ENCODE results near the gene PDK2.

PDK2 gene

GRCh38 chr17:50111673-50112655 is 16.8 kb downstream of the PDK2 start:
- Mint-ChIP-seq H3K4me3 (no peak overlapping the region), H3K4me1 (peaks cover 10% of the 10 kb centered on the region), H3K36me3 (ENCODE audit: low read depth) (peaks cover 35% of the 10 kb centered on the region), H3K27ac (peak overlapping the region in 1 of 3 experiments; percentile 60), H3K27me3 (ENCODE audit: low read depth) (peaks cover 10% of the 10 kb centered on the region), H3K9me3 (no peaks in the 10 kb centered on the region)
- TF ChIP-seq CTCF (IDR thresholded peaks at IDR 0.05; ENCODE audit: unreplicated experiment in 3 of 3): no peak

GRCh38 chr17:50112694-50113093 is 17.5 kb downstream of the PDK2 start:
- Mint-ChIP-seq H3K27ac (no peak overlapping the region), H3K4me3 (no peak overlapping the region), H3K36me3 (ENCODE audit: low read depth) (peaks cover 30% of the 10 kb centered on the region), H3K4me1 (peaks cover 11% of the 10 kb centered on the region), H3K9me3 (no peaks in the 10 kb centered on the region), H3K27me3 (ENCODE audit: low read depth) (peaks cover 11% of the 10 kb centered on the region)
- TF ChIP-seq CTCF (IDR thresholded peaks at IDR 0.05; ENCODE audit: unreplicated experiment in 3 of 3): no peak

- H3K27ac Mint-ChIP-seq: no peak overlapping the region
- peaks cover 21% of the 10 kb centered on the region for H3K36me3 Mint-ChIP-seq (ENCODE audit: low read depth)
- H3K9me3 Mint-ChIP-seq: no peaks in the 10 kb centered on the region
- H3K4me3 Mint-ChIP-seq: no peak overlapping the region
- TF ChIP-seq CTCF (IDR thresholded peaks at IDR 0.05; ENCODE audit: unreplicated experiment in 3 of 3): no peak
- H3K4me1 Mint-ChIP-seq: peaks cover 11% of the 10 kb centered on the region
- H3K27me3 Mint-ChIP-seq (ENCODE audit: low read depth): peaks cover 16% of the 10 kb centered on the region
Observed at GRCh38 chr17:50113624-50114320, 18.6 kb downstream of the PDK2 start.

GRCh38 chr17:50114401-50114800 is 19.2 kb downstream of the PDK2 start:
- Mint-ChIP-seq H3K4me3 (no peak overlapping the region), H3K27me3 (ENCODE audit: low read depth) (peaks cover 19% of the 10 kb centered on the region), H3K9me3 (no peaks in the 10 kb centered on the region), H3K36me3 (ENCODE audit: low read depth) (peaks cover 22% of the 10 kb centered on the region), H3K4me1 (peaks cover 11% of the 10 kb centered on the region), H3K27ac (peak overlapping the region in 2 of 3 experiments; percentile 16 to 58)
- TF ChIP-seq CTCF (IDR thresholded peaks at IDR 0.05; ENCODE audit: unreplicated experiment in 3 of 3): no peak

GRCh38 chr17:50114849-50115357 is 19.8 kb downstream of the PDK2 start:
- H3K4me1 Mint-ChIP-seq: peaks cover 11% of the 10 kb centered on the region
- TF ChIP-seq CTCF (IDR thresholded peaks at IDR 0.05; ENCODE audit: unreplicated experiment in 3 of 3): peak; percentile 53 to 60 (median 54)
- H3K9me3 Mint-ChIP-seq: no peaks in the 10 kb centered on the region
- peak overlapping the region; percentile 16 to 60 (median 58) for H3K27ac Mint-ChIP-seq
- H3K4me3 Mint-ChIP-seq: no peak overlapping the region
- H3K27me3 Mint-ChIP-seq (ENCODE audit: low read depth): peaks cover 20% of the 10 kb centered on the region
- peaks cover 27% of the 10 kb centered on the region for H3K36me3 Mint-ChIP-seq (ENCODE audit: low read depth)
